Endothelial cell of umbilical vein (primary cell): ENCODE measurements around the gene CBS. TPM values are rescaled to one million over a fixed set of nuclear protein-coding genes. Genes with fewer than 3 reads are reported as not detected.

Source experiments
- BruUV-seq: library from RNA; stranded (reverse); fragments of 400-500 nt; replicated peaks from 2 replicates; lab custom pipeline; 2021; lab: Mats Ljungman, UMichigan
- CTCF ChIA-PET: fragments of 300-600, 350-600 bp; sonication (Branson Sonifier 250); formaldehyde crosslinking; loops from one replicate; lab custom pipeline; 2021; ENCODE audit warnings: antibody characterized with exemption, inconsistent platforms; lab: Charles Lee
- POLR2A ChIA-PET: fragments of 300-600, 350-600 bp; sonication (Branson Sonifier 250); formaldehyde crosslinking; loops from one replicate; lab custom pipeline; 2021; ENCODE audit warnings: antibody characterized with exemption, inconsistent platforms; lab: Charles Lee
- DNase-seq: peaks from one replicate; pipeline ENCODE4 v3.0.0-alpha.2; 2011; ENCODE audit warnings: low read depth, low spot score
- FAIRE-seq: peaks from 2 replicates; lab custom pipeline; 2011; peaks lifted over from hg19 to GRCh38; lab: Jason Lieb, UNC
- H2AFZ ChIP-seq: 2 replicates; pipeline ENCODE4 v1.6.0; 2012; ENCODE audit warnings: low read depth, low read length, control low read depth, inconsistent platforms
- H3K27ac ChIP-seq: 2 replicates; pipeline ENCODE4 v1.5.1; 2011; ENCODE audit warnings: low read depth, mild to moderate bottlenecking, control low read depth, low read length, moderate library complexity; ENCODE audit not compliant: insufficient read depth
- H3K27me3 ChIP-seq, 2 experiments: 2 replicates each; pipeline versions ENCODE4 v1.6.0 to v1.6.1; 2011; ENCODE audit warnings: low read length in 2 of 2, mixed read lengths in 1 of 2; ENCODE audit not compliant: control insufficient read depth in 2 of 2, insufficient read depth in 2 of 2
- H3K36me3 ChIP-seq, 2 experiments: 2 replicates in 1 of 2; 3 replicates in 1 of 2; pipeline ENCODE4 v1.5.1; 2011; ENCODE audit warnings: low read length in 2 of 2, mild to moderate bottlenecking in 1 of 2, moderate library complexity in 1 of 2; ENCODE audit not compliant: control insufficient read depth in 2 of 2, insufficient read depth in 2 of 2; ENCODE audit errors: extremely low read depth in 1 of 2
- H3K4me1 ChIP-seq: 3 replicates; pipeline ENCODE4 v1.5.1; 2011; ENCODE audit warnings: mild to moderate bottlenecking, low read length; ENCODE audit not compliant: control insufficient read depth, insufficient read depth; ENCODE audit errors: extremely low read depth
- H3K4me2 ChIP-seq: 2 replicates; pipeline ENCODE4 v1.6.1; 2011; ENCODE audit warnings: low read length, control low read depth, mixed read lengths; ENCODE audit not compliant: insufficient read depth
- H3K4me3 ChIP-seq, 3 experiments: fragments of 200-600 bp in 1 of 3; sonication (generic), shearing (Covaris generic) in 1 of 3; replicated peaks in 1 of 3; 2 replicates each; pipeline ENCODE4 v1.5.1; 2011 to 2016; ENCODE audit warnings: control low read depth in 3 of 3, low read length in 3 of 3, mild to moderate bottlenecking in 2 of 3, inconsistent platforms in 1 of 3, low read depth in 1 of 3, moderate library complexity in 1 of 3; ENCODE audit not compliant: insufficient read depth in 1 of 3
- H3K79me2 ChIP-seq: 2 replicates; pipeline ENCODE4 v1.6.0; 2012; ENCODE audit warnings: low read length, inconsistent platforms; ENCODE audit not compliant: control insufficient read depth, insufficient read depth
- H3K9ac ChIP-seq: replicated peaks from 2 replicates; pipeline ENCODE3; 2011; ENCODE audit warnings: low read length, control low read depth; ENCODE audit not compliant: insufficient read depth; ENCODE audit errors: extremely low read depth
- H3K9me1 ChIP-seq: replicated peaks from 3 replicates; pipeline ENCODE4 v1.6.0; 2011; ENCODE audit warnings: mild to moderate bottlenecking, low read length; ENCODE audit not compliant: control insufficient read depth, insufficient read depth; ENCODE audit errors: extremely low read depth
- H3K9me3 ChIP-seq: replicated peaks from 2 replicates; pipeline ENCODE4 v1.5.1; 2012; ENCODE audit warnings: low read length, inconsistent platforms; ENCODE audit not compliant: control insufficient read depth, insufficient read depth
- H4K20me1 ChIP-seq: replicated peaks from 2 replicates; pipeline ENCODE3; 2011; ENCODE audit warnings: mild to moderate bottlenecking, low read length; ENCODE audit not compliant: control insufficient read depth, insufficient read depth; ENCODE audit errors: extremely low read depth
- EZH2 ChIP-seq: IDR thresholded peaks from 2 replicates; pipeline ENCODE4 v1.6.1; 2012; ENCODE audit warnings: borderline replicate concordance, low read depth, mild to moderate bottlenecking, moderate library complexity, low read length, inconsistent platforms; ENCODE audit not compliant: severe bottlenecking
- FOS ChIP-seq: IDR thresholded peaks from 2 replicates; pipeline ENCODE4 v1.6.1; 2011; ENCODE audit warnings: mild to moderate bottlenecking, low read length, moderate library complexity, borderline replicate concordance; ENCODE audit not compliant: insufficient read depth
- GATA2 ChIP-seq: IDR thresholded peaks from 2 replicates; pipeline ENCODE4 v1.7.0; 2011; ENCODE audit warnings: low read depth, mild to moderate bottlenecking, moderate library complexity, mixed read lengths, low read length; ENCODE audit not compliant: insufficient read length, insufficient read depth
- JUN ChIP-seq: IDR thresholded peaks from 2 replicates; pipeline ENCODE4 v1.6.1; 2011; ENCODE audit warnings: borderline replicate concordance, low read depth; ENCODE audit not compliant: insufficient read length, insufficient read depth
- MYC ChIP-seq: IDR thresholded peaks from one replicate; pipeline ENCODE4 v1.6.1; 2011; ENCODE audit warnings: mild to moderate bottlenecking, low read depth, low read length
- POLR2A ChIP-seq: IDR thresholded peaks from 2 replicates; pipeline ENCODE4 v1.6.1; 2012; ENCODE audit warnings: low read depth, mild to moderate bottlenecking, control low read depth, low read length
- POLR2AphosphoS5 ChIP-seq: IDR thresholded peaks from 2 replicates; pipeline ENCODE4 v1.6.1; 2012; ENCODE audit warnings: low read depth, mild to moderate bottlenecking, control low read depth, low read length, moderate library complexity; ENCODE audit not compliant: insufficient read depth
- dilution Hi-C: fragments of 300-500 bp; cut with MboI; formaldehyde crosslinking; loops from one replicate; pipeline ENCODE4 v1.15.0; 2019; ENCODE audit warnings: low sequenced_read_pairs; ENCODE audit not compliant: extremely low pct_ligation_motif_present
- intact Hi-C: fragments of 100-400 bp; cut with micrococcal nuclease; formaldehyde crosslinking; loops from one replicate; pipeline ENCODE4 v1.10.0; 2022
- polyA plus RNA-seq, 4 experiments: library from polyadenylated mRNA; depleted of rRNA in 3 of 4; stranded (reverse) in 3 of 4; unstranded in 1 of 4; fragments of >200 nt; gene quantifications; 2 replicates each; pipeline versions ENCODE4 v1.2.1 to v1.2.3, GENCODE V29; 2011 to 2012; ENCODE audit warnings: missing spikeins in 1 of 4
- total RNA-seq: library from RNA; stranded (reverse); gene quantifications from 2 replicates; pipeline ENCODE4 v1.2.3, GENCODE V29; 2021
- TF ChIP-seq, protein P1 (sequence below): IDR thresholded peaks from 2 replicates; pipeline ENCODE4 v1.6.1; 2011; ENCODE audit not compliant: insufficient read depth, insufficient read length
- TF ChIP-seq, protein P2 (sequence below), 2 donors: IDR thresholded peaks; 1 replicate in 1 of 2; 2 replicates in 1 of 2; pipeline ENCODE4 v1.5.1; 2011; ENCODE audit warnings: low read length in 2 of 2, mild to moderate bottlenecking in 2 of 2, moderate library complexity in 2 of 2, control low read depth in 1 of 2, inconsistent platforms in 1 of 2, low read depth in 1 of 2; ENCODE audit not compliant: insufficient read depth in 1 of 2; ENCODE audit errors: extremely low read depth in 1 of 2

CBS gene
- total and polyA plus RNA-seq, 2 donors (not counting 3 experiments of a cell fraction or from before 2014, with no cell fraction given), result 22.0 to 92.9 TPM

DNA sequence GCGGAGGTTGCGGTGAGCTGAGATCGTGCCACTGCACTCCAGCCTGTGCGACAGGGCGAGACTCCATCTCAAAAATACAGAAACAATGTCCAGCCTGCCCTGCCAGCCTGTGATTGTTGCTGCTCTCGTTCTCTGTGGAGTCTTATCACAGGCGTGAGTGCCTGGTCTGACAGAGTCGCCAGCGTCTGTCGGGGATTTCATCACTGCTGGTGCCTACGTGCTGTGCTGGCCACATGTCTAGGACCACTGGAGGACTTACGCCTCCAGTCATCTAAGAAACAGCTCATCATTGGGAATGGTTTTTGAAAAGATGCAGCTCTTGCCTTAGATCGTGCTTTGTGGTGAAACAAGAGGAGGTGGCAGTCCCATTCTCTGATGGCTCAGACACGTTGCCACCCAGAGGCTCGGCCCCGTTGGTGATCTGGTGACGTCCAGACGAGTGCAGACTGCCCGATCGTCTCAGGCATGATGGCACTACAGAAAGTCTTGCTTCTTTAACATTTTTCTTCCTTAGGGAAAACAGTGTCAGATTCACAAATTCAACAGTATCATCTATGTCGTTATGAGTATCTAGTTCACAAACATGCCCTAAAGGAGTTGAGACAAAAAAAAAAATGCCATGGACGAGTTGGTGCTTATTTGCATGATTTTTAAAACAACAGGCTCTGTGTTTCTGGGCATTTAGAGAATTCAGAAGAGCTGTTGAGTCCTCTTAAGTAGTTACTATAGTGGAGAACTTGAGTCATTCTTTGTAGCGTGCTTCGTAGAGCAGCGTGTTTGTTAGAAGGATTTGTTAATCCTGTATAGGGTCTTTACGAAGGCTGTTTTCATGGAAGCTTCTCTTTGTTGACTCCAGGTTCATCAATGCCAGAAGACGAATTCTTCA lies 47.5 kb downstream of the CBS start:
- H2AFZ ChIP-seq, result no peak overlapping the region
- H3K4me3 ChIP-seq, result no peak overlapping the region
- peaks cover 6 to 7% of the 10 kb centered on the region in 2 experiments for H3K36me3 ChIP-seq
- H3K9ac ChIP-seq, result no peak overlapping the region
- peaks cover 3% of the 10 kb centered on the region for H3K4me1 ChIP-seq
- FAIRE-seq, result no peak
- H3K79me2 ChIP-seq, result no peaks in the 10 kb centered on the region
- intact Hi-C loops (no loop called here), dilution Hi-C loops (no loop called here)
- no peak overlapping the region for H3K4me2 ChIP-seq
- ChIA-PET CTCF (no interaction called here), POLR2A (no interaction called here)
- TF ChIP-seq MYC (no peak), FOS (no peak), EZH2 (no peak), JUN (no peak), GATA2 (no peak), POLR2A (no peak), POLR2AphosphoS5 (no peak)
- TF ChIP-seq, protein P1, sequence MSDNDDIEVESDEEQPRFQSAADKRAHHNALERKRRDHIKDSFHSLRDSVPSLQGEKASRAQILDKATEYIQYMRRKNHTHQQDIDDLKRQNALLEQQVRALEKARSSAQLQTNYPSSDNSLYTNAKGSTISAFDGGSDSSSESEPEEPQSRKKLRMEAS, result no peak
- TF ChIP-seq, protein P2, sequence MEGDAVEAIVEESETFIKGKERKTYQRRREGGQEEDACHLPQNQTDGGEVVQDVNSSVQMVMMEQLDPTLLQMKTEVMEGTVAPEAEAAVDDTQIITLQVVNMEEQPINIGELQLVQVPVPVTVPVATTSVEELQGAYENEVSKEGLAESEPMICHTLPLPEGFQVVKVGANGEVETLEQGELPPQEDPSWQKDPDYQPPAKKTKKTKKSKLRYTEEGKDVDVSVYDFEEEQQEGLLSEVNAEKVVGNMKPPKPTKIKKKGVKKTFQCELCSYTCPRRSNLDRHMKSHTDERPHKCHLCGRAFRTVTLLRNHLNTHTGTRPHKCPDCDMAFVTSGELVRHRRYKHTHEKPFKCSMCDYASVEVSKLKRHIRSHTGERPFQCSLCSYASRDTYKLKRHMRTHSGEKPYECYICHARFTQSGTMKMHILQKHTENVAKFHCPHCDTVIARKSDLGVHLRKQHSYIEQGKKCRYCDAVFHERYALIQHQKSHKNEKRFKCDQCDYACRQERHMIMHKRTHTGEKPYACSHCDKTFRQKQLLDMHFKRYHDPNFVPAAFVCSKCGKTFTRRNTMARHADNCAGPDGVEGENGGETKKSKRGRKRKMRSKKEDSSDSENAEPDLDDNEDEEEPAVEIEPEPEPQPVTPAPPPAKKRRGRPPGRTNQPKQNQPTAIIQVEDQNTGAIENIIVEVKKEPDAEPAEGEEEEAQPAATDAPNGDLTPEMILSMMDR (IDR thresholded peaks at IDR 0.05; ENCODE audit: extremely low read depth in 1 of 2, insufficient read depth in 1 of 2, low read depth in 1 of 2, low read length in 2 of 2), result no peak
- no peaks in the 10 kb centered on the region for H3K9me3 ChIP-seq
- H3K27me3 ChIP-seq, result no peaks in the 10 kb centered on the region
- H3K27ac ChIP-seq, result no peak overlapping the region
- BruUV-seq, result no TSS peak
- no peak for DNase-seq
- no peaks in the 10 kb centered on the region for H3K9me1 ChIP-seq
- no peaks in the 10 kb centered on the region for H4K20me1 ChIP-seq
